ENCODE results near the gene TBCB.

- TF ChIP-seq CTCF (IDR thresholded peaks at IDR 0.05; ENCODE audit: extremely low read depth in 1 of 2, insufficient read depth in 1 of 2, low read depth in 1 of 2, low read length in 2 of 2) = no peak
- no peak for TF ChIP-seq FOS (IDR thresholded peaks at IDR 0.05; ENCODE audit: borderline replicate concordance, insufficient read depth, low read length)
- no peak for TF ChIP-seq MAX (IDR thresholded peaks at IDR 0.05; ENCODE audit: insufficient read depth, insufficient read length)
- no peak for TF ChIP-seq POLR2AphosphoS5 (IDR thresholded peaks at IDR 0.05; ENCODE audit: insufficient read depth, low read depth, low read length)
- TF ChIP-seq EZH2 (IDR thresholded peaks at IDR 0.05; ENCODE audit: borderline replicate concordance, low read depth, low read length, severe bottlenecking) = no peak
Measured at GRCh38 chr19:36128392-36128736, 13.1 kb downstream of the TBCB start.

Measured in endothelial cell of umbilical vein (primary cell).